Measurements from ENCODE around the gene SORCS3. TPM values are rescaled to one million over a fixed set of nuclear protein-coding genes. Genes with fewer than 3 reads are reported as not detected.

SORCS3 gene
- total and polyA plus RNA-seq, 2 of the 4 experiments (the other 2 are of a cell fraction) = not detected

DNA sequence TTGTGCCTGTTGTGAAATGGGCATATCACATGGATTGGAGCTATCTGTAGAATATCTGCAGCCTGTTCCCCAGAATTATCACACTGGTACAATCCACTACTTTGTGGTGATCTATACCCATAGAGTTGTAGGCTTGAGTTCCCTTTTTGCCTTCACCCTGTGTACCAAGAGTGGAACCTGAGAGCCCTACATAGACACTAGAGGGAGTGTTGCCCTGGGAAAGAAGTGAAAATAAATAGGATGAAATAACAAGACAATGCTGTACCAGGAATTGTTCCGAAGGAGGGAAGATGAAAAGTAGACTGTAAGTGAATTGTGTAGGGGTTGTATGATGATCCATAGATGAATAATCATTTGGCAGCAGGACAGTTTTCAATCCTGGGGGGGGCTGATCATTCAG is 9.0 kb downstream of the SORCS3 start:
- H4K8ac ChIP-seq (ENCODE audit: low read depth in 2 of 2, low read length in 2 of 2) = no peak overlapping the region
- H3K4me2 ChIP-seq (ENCODE audit: low read depth, low read length) = no peak overlapping the region
- H3K9ac ChIP-seq (ENCODE audit: low read depth, low read length) = no peak overlapping the region
- H3K9me3 ChIP-seq (ENCODE audit: control insufficient read depth, insufficient read depth, low read length) = no peaks in the 10 kb centered on the region
- POLR2A ChIA-PET (ENCODE audit: unreplicated experiment) = no interaction called here
- dilution Hi-C loops (cut with HindIII; ENCODE audit: low sequenced_read_pairs, unreplicated experiment) = no loop called here
- no peak overlapping the region for H4K5ac ChIP-seq (ENCODE audit: low read depth, low read length)
- WGBS, 2 experiments (ENCODE audit: extremely low coverage in 2 of 2, insufficient read length in 1 of 2) = 80% methylated on average over 1 of the region's 1 CpG; no CpG with 5 or more reads in 1 of the 2 experiments
- DNase-seq = no peak
- no peak overlapping the region for H3K23ac ChIP-seq (ENCODE audit: low read depth, low read length)
- intact Hi-C loops (cut with micrococcal nuclease) = no loop called here
- no peak overlapping the region for H2BK15ac ChIP-seq (ENCODE audit: low read depth, low read length)
- CTCF ChIA-PET = no interaction called here
- no peak for TF ChIP-seq FOS (IDR thresholded peaks at IDR 0.05; ENCODE audit: low read depth, low read length)
- no peak for TF ChIP-seq SMC3 (IDR thresholded peaks at IDR 0.05; ENCODE audit: low read depth, low read length)
- no peak for TF ChIP-seq POLR2A (IDR thresholded peaks at IDR 0.05; ENCODE audit: low read depth, low read length)
- TF ChIP-seq RAD21 (IDR thresholded peaks at IDR 0.05; ENCODE audit: low read length) = no peak
- BruUV-seq (replicated peaks) = no TSS peak
- H3K27me3 ChIP-seq (ENCODE audit: control insufficient read depth, insufficient read depth, low read length) = no peaks in the 10 kb centered on the region
- no peak overlapping the region for H2AK5ac ChIP-seq (ENCODE audit: low read depth, low read length)
- H2BK5ac ChIP-seq (ENCODE audit: low read depth, low read length, poor library complexity, severe bottlenecking) = no peak overlapping the region
- H3K18ac ChIP-seq (ENCODE audit: low read depth, low read length) = no peak overlapping the region
- no peak overlapping the region for H3K4ac ChIP-seq (ENCODE audit: low read depth, low read length)
- H3K4me3 ChIP-seq (ENCODE audit: insufficient read depth, low read depth, low read length) = no peak overlapping the region
- in situ Hi-C loops (cut with MboI; ENCODE audit: low sequenced_read_pairs) = no loop called here
- H3K56ac ChIP-seq (ENCODE audit: extremely low read depth, insufficient read depth, low read length) = no peak overlapping the region
- ATAC-seq (ENCODE audit: low read depth) = no peak
- no peaks in the 10 kb centered on the region for H3K9me1 ChIP-seq (ENCODE audit: insufficient read depth, low read length)
- no peak overlapping the region for H2BK20ac ChIP-seq (ENCODE audit: low read depth, low read length)
- no peaks in the 10 kb centered on the region for H4K20me1 ChIP-seq (ENCODE audit: insufficient read depth, low read length)
- H3K36me3 ChIP-seq (ENCODE audit: control insufficient read depth, insufficient read depth, low read length) = no peaks in the 10 kb centered on the region
- H3K79me1 ChIP-seq (ENCODE audit: low read depth in 1 of 2, low read length in 2 of 2) = no peaks in the 10 kb centered on the region
- H2BK120ac ChIP-seq (ENCODE audit: low read depth, low read length) = no peak overlapping the region
- H2AK9ac ChIP-seq (replicated peaks; ENCODE audit: low read depth, low read length, poor library complexity) = no peak overlapping the region
- no peak overlapping the region for H2AFZ ChIP-seq (replicated peaks; ENCODE audit: low read length, poor library complexity)
- H3K14ac ChIP-seq (replicated peaks; ENCODE audit: low read depth, low read length) = no peak overlapping the region
- H3K4me1 ChIP-seq (ENCODE audit: control insufficient read depth, insufficient read depth, low read length) = no peaks in the 10 kb centered on the region
- H3K27ac ChIP-seq (ENCODE audit: insufficient read depth, low read length) = no peak overlapping the region
- H4K91ac ChIP-seq (ENCODE audit: insufficient read depth, low read depth, low read length) = no peak overlapping the region

Measured in IMR-90 (cell line).